ENCODE data around the gene ADPRHL1. TPM values are rescaled to one million over a fixed set of nuclear protein-coding genes. Genes with fewer than 3 reads are reported as not detected.
"Not testable (repeated sequence)": the region's sequence is repeated elsewhere in the genome, so short reads cannot be mapped to it uniquely, and the experiment has no call there.

Gene ADPRHL1
- polyA plus RNA-seq, 1 donor (not counting 4 experiments of a cell fraction or from before 2014, with no cell fraction given), result 1.2 TPM

GRCh38 chr13:113373811-113374485 is 79.3 kb downstream of the ADPRHL1 start:
- no peaks in the 10 kb centered on the region for H4K20me1 ChIP-seq (ENCODE audit: control insufficient read depth, extremely low read depth, insufficient read depth, low read length)
- no peak for FAIRE-seq
- no peak overlapping the region for H3K9ac ChIP-seq (ENCODE audit: control insufficient read depth, extremely low read depth, insufficient read depth, low read length)
- no peaks in the 10 kb centered on the region for H3K9me1 ChIP-seq (ENCODE audit: control insufficient read depth, extremely low read depth, insufficient read depth, low read length)
- no peak overlapping the region for H2AFZ ChIP-seq (ENCODE audit: control insufficient read depth, low read length)
- no peaks in the 10 kb centered on the region for H3K9me3 ChIP-seq (ENCODE audit: control insufficient read depth, low read depth, low read length)
- no peak overlapping the region for H3K4me3 ChIP-seq (ENCODE audit: control insufficient read depth in 2 of 3, extremely low read depth in 1 of 3, insufficient read depth in 2 of 3, low read depth in 1 of 3, low read length in 3 of 3)
- H3K79me2 ChIP-seq (ENCODE audit: control insufficient read depth, insufficient read depth, low read length), result no peaks in the 10 kb centered on the region
- dilution Hi-C loops (cut with MboI; ENCODE audit: extremely low pct_ligation_motif_present, low sequenced_read_pairs), result no loop called here
- DNase-seq (ENCODE audit: low read depth, low spot score), result no peak
- TF ChIP-seq CTCF (optimal IDR thresholded peaks at IDR 0.05 in 1 of 3, IDR thresholded peaks at IDR 0.05 in 1 of 3, conservative IDR thresholded peaks at IDR 0.05 in 1 of 3; ENCODE audit: extremely low read depth in 1 of 3, insufficient read depth in 2 of 3, low read length in 3 of 3) (no peak), EZH2 (IDR thresholded peaks at IDR 0.05; ENCODE audit: low read length) (no peak)
- H3K4me2 ChIP-seq (ENCODE audit: control insufficient read depth, extremely low read depth, insufficient read depth, low read depth, low read length), result no peak overlapping the region
- peaks cover 3% of the 10 kb centered on the region for H3K27me3 ChIP-seq (ENCODE audit: control insufficient read depth, extremely low read depth, insufficient read depth, low read length)
- H3K4me1 ChIP-seq (ENCODE audit: control insufficient read depth, extremely low read depth, insufficient read depth, low read length), result no peaks in the 10 kb centered on the region
- H3K36me3 ChIP-seq (ENCODE audit: control insufficient read depth in 2 of 2, extremely low read depth in 1 of 2, insufficient read depth in 2 of 2, low read length in 2 of 2), result no peaks in the 10 kb centered on the region
- H3K27ac ChIP-seq (ENCODE audit: control insufficient read depth, insufficient read depth, low read length), result no peak overlapping the region

GRCh38 chr13:113371701-113372100 is 81.6 kb downstream of the ADPRHL1 start:
- H3K27me3 ChIP-seq (ENCODE audit: control insufficient read depth, extremely low read depth, insufficient read depth, low read length); H3K4me3 ChIP-seq (ENCODE audit: control insufficient read depth in 2 of 3, extremely low read depth in 1 of 3, insufficient read depth in 2 of 3, low read depth in 1 of 3, low read length in 3 of 3); H3K9me3 ChIP-seq (ENCODE audit: control insufficient read depth, low read depth, low read length); H3K79me2 ChIP-seq (ENCODE audit: control insufficient read depth, insufficient read depth, low read length); H3K4me2 ChIP-seq (ENCODE audit: control insufficient read depth, extremely low read depth, insufficient read depth, low read depth, low read length); H3K9me1 ChIP-seq (ENCODE audit: control insufficient read depth, extremely low read depth, insufficient read depth, low read length); H3K27ac ChIP-seq (ENCODE audit: control insufficient read depth, insufficient read depth, low read length); H4K20me1 ChIP-seq (ENCODE audit: control insufficient read depth, extremely low read depth, insufficient read depth, low read length); DNase-seq (ENCODE audit: low read depth, low spot score); H3K36me3 ChIP-seq (ENCODE audit: control insufficient read depth in 2 of 2, extremely low read depth in 1 of 2, insufficient read depth in 2 of 2, low read length in 2 of 2); FAIRE-seq; H2AFZ ChIP-seq (ENCODE audit: control insufficient read depth, low read length); H3K9ac ChIP-seq (ENCODE audit: control insufficient read depth, extremely low read depth, insufficient read depth, low read length); H3K4me1 ChIP-seq (ENCODE audit: control insufficient read depth, extremely low read depth, insufficient read depth, low read length); dilution Hi-C loops (cut with MboI; ENCODE audit: extremely low pct_ligation_motif_present, low sequenced_read_pairs): not testable (repeated sequence)

GRCh38 chr13:113371061-113371460 is 82.2 kb downstream of the ADPRHL1 start:
- no peak overlapping the region for H3K9ac ChIP-seq (ENCODE audit: control insufficient read depth, extremely low read depth, insufficient read depth, low read length)
- FAIRE-seq (no peak), DNase-seq (ENCODE audit: low read depth, low spot score) (no peak)
- no peak overlapping the region for H3K4me2 ChIP-seq (ENCODE audit: control insufficient read depth, extremely low read depth, insufficient read depth, low read depth, low read length)
- dilution Hi-C loops (cut with MboI; ENCODE audit: extremely low pct_ligation_motif_present, low sequenced_read_pairs), result no loop called here
- no peak overlapping the region for H2AFZ ChIP-seq (ENCODE audit: control insufficient read depth, low read length)
- H3K4me3 ChIP-seq (ENCODE audit: control insufficient read depth in 2 of 3, extremely low read depth in 1 of 3, insufficient read depth in 2 of 3, low read depth in 1 of 3, low read length in 3 of 3), result no peak overlapping the region
- no peak overlapping the region for H3K27ac ChIP-seq (ENCODE audit: control insufficient read depth, insufficient read depth, low read length)
- H3K27me3 ChIP-seq (ENCODE audit: control insufficient read depth, extremely low read depth, insufficient read depth, low read length), result peaks cover under 1% of the 10 kb centered on the region
- H3K9me1 ChIP-seq (ENCODE audit: control insufficient read depth, extremely low read depth, insufficient read depth, low read length), result no peaks in the 10 kb centered on the region
- H3K79me2 ChIP-seq (ENCODE audit: control insufficient read depth, insufficient read depth, low read length), result no peaks in the 10 kb centered on the region
- H3K4me1 ChIP-seq (ENCODE audit: control insufficient read depth, extremely low read depth, insufficient read depth, low read length), result no peaks in the 10 kb centered on the region
- TF ChIP-seq EZH2 (IDR thresholded peaks at IDR 0.05; ENCODE audit: low read length) (no peak), CTCF (optimal IDR thresholded peaks at IDR 0.05 in 1 of 3, IDR thresholded peaks at IDR 0.05 in 1 of 3, conservative IDR thresholded peaks at IDR 0.05 in 1 of 3; ENCODE audit: extremely low read depth in 1 of 3, insufficient read depth in 2 of 3, low read length in 3 of 3) (no peak)
- no peaks in the 10 kb centered on the region for H3K36me3 ChIP-seq (ENCODE audit: control insufficient read depth in 2 of 2, extremely low read depth in 1 of 2, insufficient read depth in 2 of 2, low read length in 2 of 2)
- H4K20me1 ChIP-seq (ENCODE audit: control insufficient read depth, extremely low read depth, insufficient read depth, low read length), result no peaks in the 10 kb centered on the region
- no peaks in the 10 kb centered on the region for H3K9me3 ChIP-seq (ENCODE audit: control insufficient read depth, low read depth, low read length)

All from keratinocyte (primary cell).